ENCODE measurements around the gene OR7A10.
"Not testable (repeated sequence)": the region's sequence is repeated elsewhere in the genome, so short reads cannot be mapped to it uniquely, and the experiment has no call there.

Gene OR7A10

GRCh38 chr19:14792250-14792649, 56.5 kb downstream of the OR7A10 start:
- not testable (repeated sequence) for DNase-seq
